ENCODE results near the gene SRPK1. TPM values are rescaled to one million over a fixed set of nuclear protein-coding genes. Genes with fewer than 3 reads are reported as not detected.

SRPK1 gene
- total RNA-seq, 1 donor from 2014 or later = 51.5 TPM

DNA sequence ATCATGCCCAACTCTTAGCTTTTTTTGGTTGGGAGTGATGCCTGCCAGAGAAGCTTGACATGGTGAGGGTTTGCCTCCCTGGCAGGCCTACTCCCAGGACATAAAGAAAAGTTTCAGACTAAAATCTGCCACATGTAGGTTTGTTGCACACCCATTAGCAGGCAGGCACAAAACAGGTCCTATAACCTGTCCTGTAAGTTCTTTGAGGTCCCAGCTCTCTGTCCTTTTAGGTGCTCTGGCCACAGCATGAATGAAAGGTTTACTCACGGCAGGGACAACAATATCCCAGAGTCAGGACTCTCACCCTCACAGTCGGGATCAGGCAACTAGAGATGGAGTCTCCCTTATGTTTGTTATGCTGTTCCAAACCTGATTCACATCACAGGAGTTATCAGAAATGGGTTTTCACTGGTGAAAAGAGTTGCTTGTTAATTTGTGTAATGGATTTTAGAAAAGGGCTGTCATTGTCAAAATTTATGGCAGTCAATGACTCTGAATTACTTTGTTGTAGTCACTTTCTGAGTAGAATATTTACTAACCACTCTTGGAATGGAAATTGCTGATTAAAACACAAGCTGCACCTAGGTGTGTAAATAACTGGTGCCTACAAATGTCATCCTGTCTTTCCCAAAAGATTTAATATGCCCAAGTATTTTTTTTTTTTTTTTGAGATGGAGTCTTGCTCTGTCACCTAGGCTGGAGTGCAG is 5.8 kb upstream of the SRPK1 start:
- TF ChIP-seq, protein P1, sequence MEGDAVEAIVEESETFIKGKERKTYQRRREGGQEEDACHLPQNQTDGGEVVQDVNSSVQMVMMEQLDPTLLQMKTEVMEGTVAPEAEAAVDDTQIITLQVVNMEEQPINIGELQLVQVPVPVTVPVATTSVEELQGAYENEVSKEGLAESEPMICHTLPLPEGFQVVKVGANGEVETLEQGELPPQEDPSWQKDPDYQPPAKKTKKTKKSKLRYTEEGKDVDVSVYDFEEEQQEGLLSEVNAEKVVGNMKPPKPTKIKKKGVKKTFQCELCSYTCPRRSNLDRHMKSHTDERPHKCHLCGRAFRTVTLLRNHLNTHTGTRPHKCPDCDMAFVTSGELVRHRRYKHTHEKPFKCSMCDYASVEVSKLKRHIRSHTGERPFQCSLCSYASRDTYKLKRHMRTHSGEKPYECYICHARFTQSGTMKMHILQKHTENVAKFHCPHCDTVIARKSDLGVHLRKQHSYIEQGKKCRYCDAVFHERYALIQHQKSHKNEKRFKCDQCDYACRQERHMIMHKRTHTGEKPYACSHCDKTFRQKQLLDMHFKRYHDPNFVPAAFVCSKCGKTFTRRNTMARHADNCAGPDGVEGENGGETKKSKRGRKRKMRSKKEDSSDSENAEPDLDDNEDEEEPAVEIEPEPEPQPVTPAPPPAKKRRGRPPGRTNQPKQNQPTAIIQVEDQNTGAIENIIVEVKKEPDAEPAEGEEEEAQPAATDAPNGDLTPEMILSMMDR (IDR thresholded peaks at IDR 0.05) = no peak
- no peak overlapping the region for H3K4me3 Mint-ChIP-seq
- peaks cover 2% of the 10 kb centered on the region for H3K4me1 Mint-ChIP-seq
- no peak overlapping the region for H3K27ac Mint-ChIP-seq
- intact Hi-C loops (cut with micrococcal nuclease) = loop anchor here (10.0 kb wide), 1 partner anchor 168 kb away; no protein-coding TSS in a partner anchor
- POLR2A ChIA-PET = interaction anchor here (0.7 kb wide), 1 partner anchor 669 kb away, joined by 3 read pairs; no protein-coding TSS in a partner anchor
- CTCF ChIA-PET = no interaction called here
- H3K9me3 Mint-ChIP-seq = no peaks in the 10 kb centered on the region
- DNase-seq = no peak
- H3K36me3 Mint-ChIP-seq (ENCODE audit: low read depth) = no peaks in the 10 kb centered on the region
- no peak for ATAC-seq (ENCODE audit: low read depth)
- no peaks in the 10 kb centered on the region for H3K27me3 Mint-ChIP-seq

GRCh38 chr6:35925961-35926360 is 5.1 kb upstream of the SRPK1 start:
- H3K9me3 Mint-ChIP-seq = no peaks in the 10 kb centered on the region
- DNase-seq (no peak), ATAC-seq (ENCODE audit: low read depth) (no peak)
- no peak overlapping the region for H3K27ac Mint-ChIP-seq
- H3K27me3 Mint-ChIP-seq = no peaks in the 10 kb centered on the region
- TF ChIP-seq, protein P1 (IDR thresholded peaks at IDR 0.05) = no peak
- peaks cover 6% of the 10 kb centered on the region for H3K4me1 Mint-ChIP-seq
- intact Hi-C loops (cut with micrococcal nuclease) = loop anchor here (10.0 kb wide), 1 partner anchor 169 kb away; no protein-coding TSS in a partner anchor
- CTCF ChIA-PET = no interaction called here
- POLR2A ChIA-PET = interaction anchor here (0.7 kb wide), 1 partner anchor 668 kb away, joined by 3 read pairs; no protein-coding TSS in a partner anchor
- no peak overlapping the region for H3K4me3 Mint-ChIP-seq
- no peaks in the 10 kb centered on the region for H3K36me3 Mint-ChIP-seq (ENCODE audit: low read depth)

- TF ChIP-seq, protein P1 (IDR thresholded peaks at IDR 0.05) = no peak
- no peak for ATAC-seq (ENCODE audit: low read depth)
Observed at GRCh38 chr6:35924146-35924545, 3.2 kb upstream of the SRPK1 start.

GRCh38 chr6:35922139-35922554 is 1.2 kb upstream of the SRPK1 start:
- TF ChIP-seq, protein P1 (IDR thresholded peaks at IDR 0.05) = no peak
- Mint-ChIP-seq H3K27me3 (no peaks in the 10 kb centered on the region), H3K9me3 (no peaks in the 10 kb centered on the region), H3K4me1 (peaks cover 29% of the 10 kb centered on the region), H3K4me3 (peak overlapping the region; percentile 87), H3K36me3 (ENCODE audit: low read depth) (peaks cover 12% of the 10 kb centered on the region), H3K27ac (no peak overlapping the region)
- POLR2A ChIA-PET = no interaction called here
- intact Hi-C loops (cut with micrococcal nuclease) = loop anchor here (10.0 kb wide), 1 partner anchor 173 kb away; no protein-coding TSS in a partner anchor
- ATAC-seq (ENCODE audit: low read depth) (no peak), DNase-seq (no peak)
- CTCF ChIA-PET = no interaction called here

More at GRCh38 chr6:35924146-35924545, 3.2 kb upstream of the SRPK1 start:
- H3K27ac Mint-ChIP-seq = no peak overlapping the region
- intact Hi-C loops (cut with micrococcal nuclease) = loop anchor here (10.0 kb wide), 1 partner anchor 171 kb away; no protein-coding TSS in a partner anchor
- H3K36me3 Mint-ChIP-seq (ENCODE audit: low read depth) = peaks cover 6% of the 10 kb centered on the region
- ChIA-PET POLR2A (interaction anchor here (0.7 kb wide), 1 partner anchor 49 kb away, joined by 11 read pairs; no protein-coding TSS in a partner anchor), CTCF (no interaction called here)
- no peaks in the 10 kb centered on the region for H3K27me3 Mint-ChIP-seq
- no peak overlapping the region for H3K4me3 Mint-ChIP-seq
- peaks cover 13% of the 10 kb centered on the region for H3K4me1 Mint-ChIP-seq
- DNase-seq = no peak
- no peaks in the 10 kb centered on the region for H3K9me3 Mint-ChIP-seq

Measured in activated B cell treated with CpG ODN at 0.5 μM for 24 hours (primary cell).